H1 (cell line): ENCODE data around the gene CLEC1B.

Experiments
- CTCF ChIP-seq, 3 experiments: IDR thresholded peaks; 1 replicate in 2 of 3; 2 replicates in 1 of 3; pipeline versions ENCODE4 v1.5.1 to v1.6.1; 2011; ENCODE audit warnings: low read length in 3 of 3, mild to moderate bottlenecking in 3 of 3, inconsistent platforms in 2 of 3, low read depth in 1 of 3, moderate library complexity in 1 of 3; ENCODE audit not compliant: insufficient read depth in 1 of 3; ENCODE audit errors: control extremely low read depth in 1 of 3
- NANOG ChIP-seq: IDR thresholded peaks from 2 replicates; pipeline ENCODE4 v1.6.1; 2011; ENCODE audit warnings: low read length, low read depth, mild to moderate bottlenecking, inconsistent platforms; ENCODE audit not compliant: insufficient read depth, poor library complexity, severe bottlenecking
- POLR2AphosphoS5 ChIP-seq: IDR thresholded peaks from 2 replicates; pipeline ENCODE4 v1.6.1; 2011; ENCODE audit warnings: low read depth, low read length
- RAD21 ChIP-seq, 2 experiments: IDR thresholded peaks in 1 of 2; conservative IDR thresholded peaks in 1 of 2; 2 replicates each; pipeline ENCODE4 v1.6.1; 2011; ENCODE audit warnings: low read depth in 2 of 2, low read length in 2 of 2, improper control_type of control experiment in 1 of 2, inconsistent platforms in 1 of 2, mild to moderate bottlenecking in 1 of 2, moderate library complexity in 1 of 2
- USF2 ChIP-seq: IDR thresholded peaks from 2 replicates; pipeline ENCODE4 v1.6.1; 2011; ENCODE audit warnings: low read length, improper control_type of control experiment

GRCh38 chr12:9991876-9992275 lies 7.0 kb downstream of the CLEC1B start:
- TF ChIP-seq RAD21 (IDR thresholded peaks at IDR 0.05 in 1 of 2, conservative IDR thresholded peaks at IDR 0.05 in 1 of 2; ENCODE audit: low read depth in 2 of 2, low read length in 2 of 2) (no peak), NANOG (no peak), USF2 (no peak), CTCF (IDR thresholded peaks at IDR 0.05; ENCODE audit: control extremely low read depth in 1 of 3, insufficient read depth in 1 of 3, low read depth in 1 of 3, low read length in 3 of 3) (no peak), POLR2AphosphoS5 (no peak)
